ENCODE measurements around the gene DBNL.

DNA sequence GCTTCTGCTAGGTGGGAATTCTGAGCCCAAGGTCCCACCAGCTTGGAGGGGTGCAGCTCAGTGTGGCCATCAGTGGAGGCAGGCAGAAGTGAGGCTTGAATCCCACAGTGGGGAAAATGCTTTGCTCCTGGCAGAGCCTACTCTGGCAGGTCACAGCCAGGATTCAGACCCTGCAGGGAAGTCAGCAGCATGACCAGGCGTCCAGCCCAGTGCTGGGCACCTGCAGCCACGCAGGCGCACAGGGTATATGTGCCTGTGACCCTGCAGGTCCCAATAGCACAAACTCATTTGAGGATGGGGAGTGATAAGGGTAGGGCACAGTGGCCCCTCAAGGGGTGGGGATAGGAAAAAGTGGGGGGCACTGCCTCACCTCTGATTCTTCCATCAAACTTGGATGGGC, 51.3 kb downstream of the DBNL start:
- TF ChIP-seq, protein P1, sequence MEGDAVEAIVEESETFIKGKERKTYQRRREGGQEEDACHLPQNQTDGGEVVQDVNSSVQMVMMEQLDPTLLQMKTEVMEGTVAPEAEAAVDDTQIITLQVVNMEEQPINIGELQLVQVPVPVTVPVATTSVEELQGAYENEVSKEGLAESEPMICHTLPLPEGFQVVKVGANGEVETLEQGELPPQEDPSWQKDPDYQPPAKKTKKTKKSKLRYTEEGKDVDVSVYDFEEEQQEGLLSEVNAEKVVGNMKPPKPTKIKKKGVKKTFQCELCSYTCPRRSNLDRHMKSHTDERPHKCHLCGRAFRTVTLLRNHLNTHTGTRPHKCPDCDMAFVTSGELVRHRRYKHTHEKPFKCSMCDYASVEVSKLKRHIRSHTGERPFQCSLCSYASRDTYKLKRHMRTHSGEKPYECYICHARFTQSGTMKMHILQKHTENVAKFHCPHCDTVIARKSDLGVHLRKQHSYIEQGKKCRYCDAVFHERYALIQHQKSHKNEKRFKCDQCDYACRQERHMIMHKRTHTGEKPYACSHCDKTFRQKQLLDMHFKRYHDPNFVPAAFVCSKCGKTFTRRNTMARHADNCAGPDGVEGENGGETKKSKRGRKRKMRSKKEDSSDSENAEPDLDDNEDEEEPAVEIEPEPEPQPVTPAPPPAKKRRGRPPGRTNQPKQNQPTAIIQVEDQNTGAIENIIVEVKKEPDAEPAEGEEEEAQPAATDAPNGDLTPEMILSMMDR (IDR thresholded peaks at IDR 0.05) = no peak
- TF ChIP-seq POLR2A (IDR thresholded peaks at IDR 0.05) = no peak
